ENCODE data around the gene APBA1.

- TF ChIP-seq, protein P1, sequence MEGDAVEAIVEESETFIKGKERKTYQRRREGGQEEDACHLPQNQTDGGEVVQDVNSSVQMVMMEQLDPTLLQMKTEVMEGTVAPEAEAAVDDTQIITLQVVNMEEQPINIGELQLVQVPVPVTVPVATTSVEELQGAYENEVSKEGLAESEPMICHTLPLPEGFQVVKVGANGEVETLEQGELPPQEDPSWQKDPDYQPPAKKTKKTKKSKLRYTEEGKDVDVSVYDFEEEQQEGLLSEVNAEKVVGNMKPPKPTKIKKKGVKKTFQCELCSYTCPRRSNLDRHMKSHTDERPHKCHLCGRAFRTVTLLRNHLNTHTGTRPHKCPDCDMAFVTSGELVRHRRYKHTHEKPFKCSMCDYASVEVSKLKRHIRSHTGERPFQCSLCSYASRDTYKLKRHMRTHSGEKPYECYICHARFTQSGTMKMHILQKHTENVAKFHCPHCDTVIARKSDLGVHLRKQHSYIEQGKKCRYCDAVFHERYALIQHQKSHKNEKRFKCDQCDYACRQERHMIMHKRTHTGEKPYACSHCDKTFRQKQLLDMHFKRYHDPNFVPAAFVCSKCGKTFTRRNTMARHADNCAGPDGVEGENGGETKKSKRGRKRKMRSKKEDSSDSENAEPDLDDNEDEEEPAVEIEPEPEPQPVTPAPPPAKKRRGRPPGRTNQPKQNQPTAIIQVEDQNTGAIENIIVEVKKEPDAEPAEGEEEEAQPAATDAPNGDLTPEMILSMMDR (conservative IDR thresholded peaks at IDR 0.05 in 1 of 2, IDR thresholded peaks at IDR 0.05 in 1 of 2; ENCODE audit: extremely low read depth in 1 of 2, insufficient read depth in 1 of 2, low read depth in 1 of 2, low read length in 2 of 2), result no peak
- TF ChIP-seq EZH2 (IDR thresholded peaks at IDR 0.05; ENCODE audit: borderline replicate concordance, low read length), result no peak
Observed at GRCh38 chr9:69667306-69667705, 4.9 kb downstream of the APBA1 start.
